HCT116 (cell line): ENCODE data around the gene HDGF. TPM values are rescaled to one million over a fixed set of nuclear protein-coding genes. Genes with fewer than 3 reads are reported as not detected.

Experiments used
- ATAC-seq: fragments of 200-7000 bp; cut with Tn5 transposase; 2 replicates; pipeline ENCODE4 v1.9.1; 2020; ENCODE audit warnings: mild to moderate bottlenecking, moderate library complexity
- BruUV-seq: library from RNA; stranded (reverse); fragments of 400-500 nt; replicated peaks from 2 replicates; lab custom pipeline; 2021; lab: Mats Ljungman, UMichigan
- CTCF ChIA-PET: fragments of 300-600 bp; sonication (Branson Sonifier 250); formaldehyde crosslinking; loops from one replicate; lab custom pipeline; 2021; ENCODE audit warnings: antibody characterized with exemption; lab: Charles Lee
- POLR2A ChIA-PET: fragments of 300-600, 350-600 bp; sonication (Branson Sonifier 250); formaldehyde crosslinking; loops from one replicate; lab custom pipeline; 2021; ENCODE audit warnings: antibody characterized with exemption; lab: Charles Lee
- RAD21 ChIA-PET, 2 experiments: fragments of 300-600 bp; sonication (Branson Sonifier 250); formaldehyde crosslinking; loops; one replicate each; lab custom pipeline; 2023; ENCODE audit warnings: low total read pairs in 2 of 2; ENCODE audit not compliant: uncharacterized antibody in 2 of 2, unreplicated experiment in 2 of 2, low non-redundant PET in 1 of 2; lab: Charles Lee
- DNase-seq: peaks from one replicate; pipeline ENCODE4 v3.0.0-alpha.2; 2010; ENCODE audit warnings: low read depth, low spot score
- H2AFZ ChIP-seq: fragments of 200-600 bp; shearing (Covaris generic), sonication (generic); 2 replicates; pipeline ENCODE4 v1.6.1; 2017; ENCODE audit warnings: low read depth, mixed run types, mixed read lengths, antibody characterized with exemption, low read length; ENCODE audit not compliant: poor library complexity, severe bottlenecking
- H3K27ac ChIP-seq: 2 replicates; pipeline ENCODE4 v1.5.1; 2012; ENCODE audit warnings: low read depth, low read length
- H3K27me3 ChIP-seq: fragments of 200-600 bp; sonication (generic); 2 replicates; pipeline ENCODE4 v1.6.1; 2016; ENCODE audit warnings: mixed run types, low read length, mixed read lengths; ENCODE audit not compliant: insufficient read depth
- H3K36me3 ChIP-seq, 2 experiments: fragments of 200-500 bp in 1 of 2; fragments of 200-600 bp in 1 of 2; sonication (Bioruptor generic) in 1 of 2; sonication (generic) in 1 of 2; 2 replicates each; pipeline versions ENCODE4 v1.5.1 to v1.6.1; 2014 to 2016; ENCODE audit warnings: low read length in 2 of 2, inconsistent platforms in 1 of 2, mixed read lengths in 1 of 2, mixed run types in 1 of 2; ENCODE audit not compliant: insufficient read depth in 2 of 2, control insufficient read depth in 1 of 2
- H3K4me1 ChIP-seq, 2 experiments: fragments of 200-600 bp in 1 of 2; sonication (generic) in 1 of 2; 2 replicates each; pipeline versions ENCODE4 v1.5.1 to v1.6.1; 2012 to 2017; ENCODE audit warnings: low read length in 2 of 2, inconsistent platforms in 1 of 2, mild to moderate bottlenecking in 1 of 2, mixed read lengths in 1 of 2, mixed run types in 1 of 2, moderate library complexity in 1 of 2; ENCODE audit not compliant: insufficient read depth in 2 of 2, control insufficient read depth in 1 of 2
- H3K4me2 ChIP-seq: fragments of 200-600 bp; sonication (generic); 2 replicates; pipeline ENCODE4 v1.6.1; 2017; ENCODE audit warnings: mixed run types, low read length, mixed read lengths
- H3K4me3 ChIP-seq, 2 experiments: fragments of 200-600 bp in 1 of 2; sonication (generic) in 1 of 2; replicated peaks in 1 of 2; 2 replicates each; pipeline ENCODE4 v1.5.1; 2011 to 2016; ENCODE audit warnings: low read length in 2 of 2, control low read depth in 1 of 2, low read depth in 1 of 2, mild to moderate bottlenecking in 1 of 2, mixed read lengths in 1 of 2, mixed run types in 1 of 2
- H3K79me2 ChIP-seq: fragments of 200-600 bp; sonication (generic); 2 replicates; pipeline ENCODE4 v1.6.1; 2017; ENCODE audit warnings: mild to moderate bottlenecking, mixed run types, low read length, moderate library complexity, mixed read lengths; ENCODE audit not compliant: insufficient read depth
- H3K9ac ChIP-seq: fragments of 200-600 bp; sonication (generic); 2 replicates; pipeline ENCODE4 v1.6.1; 2016; ENCODE audit warnings: low read length, mixed read lengths
- H3K9me2 ChIP-seq: fragments of 200-600 bp; sonication (generic), shearing (Covaris generic); 2 replicates; pipeline ENCODE4 v1.6.1; 2017; ENCODE audit warnings: mixed run types, mild to moderate bottlenecking, moderate library complexity; ENCODE audit not compliant: insufficient read depth
- H3K9me3 ChIP-seq, 2 experiments: fragments of 200-500 bp in 1 of 2; fragments of 200-600 bp in 1 of 2; sonication (Bioruptor generic) in 1 of 2; sonication (generic) in 1 of 2; 2 replicates each; pipeline ENCODE4 v1.6.1; 2014 to 2017; ENCODE audit warnings: low read length in 2 of 2, mixed read lengths in 2 of 2, inconsistent platforms in 1 of 2, low read depth in 1 of 2, mild to moderate bottlenecking in 1 of 2, mixed run types in 1 of 2, moderate library complexity in 1 of 2; ENCODE audit not compliant: control insufficient read depth in 1 of 2, insufficient read depth in 1 of 2
- H4K20me1 ChIP-seq: fragments of 200-600 bp; sonication (generic), shearing (Covaris generic); 2 replicates; pipeline ENCODE4 v1.6.1; 2017; ENCODE audit warnings: mixed run types, mild to moderate bottlenecking, moderate library complexity; ENCODE audit not compliant: insufficient read depth
- CEBPB ChIP-seq: IDR thresholded peaks from 2 replicates; pipeline ENCODE4 v1.6.1; 2012; ENCODE audit warnings: low read depth
- EGR1 ChIP-seq: IDR thresholded peaks from 2 replicates; pipeline ENCODE4 v1.6.1; 2012; ENCODE audit warnings: low read depth
- EZH2 ChIP-seq: fragments of 200-600 bp; sonication (generic); IDR thresholded peaks from 2 replicates; pipeline ENCODE4 v1.6.1; 2017; ENCODE audit warnings: antibody characterized with exemption, mixed run types
- EZH2phosphoT487 ChIP-seq: fragments of 200-600 bp; IDR thresholded peaks from 2 replicates; pipeline ENCODE4 v1.6.1; 2018; ENCODE audit warnings: antibody characterized with exemption, borderline replicate concordance
- JUND ChIP-seq: IDR thresholded peaks from 2 replicates; pipeline ENCODE4 v1.6.1; 2012
- MAX ChIP-seq: IDR thresholded peaks from 2 replicates; pipeline ENCODE4 v1.6.1; 2012
- POLR2A ChIP-seq: IDR thresholded peaks from 2 replicates; pipeline ENCODE4 v1.7.0; 2011; ENCODE audit warnings: borderline replicate concordance; ENCODE audit not compliant: insufficient read depth, insufficient read length; ENCODE audit errors: extremely low read depth
- POLR2AphosphoS5 ChIP-seq: IDR thresholded peaks from 2 replicates; pipeline ENCODE4 v1.6.1; 2011; ENCODE audit warnings: mild to moderate bottlenecking, low read depth, low read length, moderate library complexity
- RAD21 ChIP-seq: IDR thresholded peaks from 2 replicates; pipeline ENCODE4 v1.6.1; 2012; ENCODE audit warnings: low read depth, mild to moderate bottlenecking
- SP1 ChIP-seq: IDR thresholded peaks from 2 replicates; pipeline ENCODE4 v1.6.1; 2012; ENCODE audit warnings: low read depth
- SRF ChIP-seq: IDR thresholded peaks from 2 replicates; pipeline ENCODE4 v1.6.1; 2012; ENCODE audit warnings: low read depth
- TCF7L2 ChIP-seq: IDR thresholded peaks from 2 replicates; pipeline ENCODE4 v1.7.0; 2011; ENCODE audit warnings: borderline replicate concordance, inconsistent platforms; ENCODE audit not compliant: insufficient read depth, insufficient read length; ENCODE audit errors: extremely low read depth
- YY1 ChIP-seq: IDR thresholded peaks from 2 replicates; pipeline ENCODE4 v1.6.1; 2011; ENCODE audit warnings: low read length, low read depth, moderate library complexity, mild to moderate bottlenecking; ENCODE audit not compliant: insufficient replicate concordance; ENCODE audit errors: extremely low read depth
- ZFX ChIP-seq: fragments of 450-650 bp; IDR thresholded peaks from 2 replicates; pipeline ENCODE4 v1.6.1; 2017
- ZNF274 ChIP-seq: fragments of 200-500 bp; sonication (Bioruptor generic); IDR thresholded peaks from 2 replicates; pipeline ENCODE4 v1.6.1; 2014; ENCODE audit warnings: mild to moderate bottlenecking, low read depth, low read length, inconsistent platforms
- intact Hi-C: fragments of 100-400 bp; cut with micrococcal nuclease; formaldehyde crosslinking; loops from 2 replicates; pipeline ENCODE4 v1.10.0; 2022
- total RNA-seq: library from RNA; stranded (reverse); gene quantifications from one replicate; pipeline ENCODE4 v1.2.1, GENCODE V29; 2021; ENCODE audit not compliant: unreplicated experiment
- TF ChIP-seq, protein P1 (sequence below): IDR thresholded peaks from 2 replicates; pipeline ENCODE4 v1.6.1; 2012

HDGF gene
- total RNA-seq, 1 experiment from 2014 or later: 304 TPM

GRCh38 chr1:156776942-156777341, 25.5 kb upstream of the HDGF start:
- no TSS peak for BruUV-seq
- DNase-seq: no peak
- intact Hi-C loops: no loop called here
- H3K4me2 ChIP-seq: no peak overlapping the region
- no peak for TF ChIP-seq EGR1
- TF ChIP-seq MAX: no peak
- no peak for TF ChIP-seq ZNF274
- TF ChIP-seq, all 23 proteins: peak for 0
- no peaks in the 10 kb centered on the region for H3K9me3 ChIP-seq
- ATAC-seq: no peak
- ChIA-PET CTCF (interaction anchor here (1.2 kb wide), 1 partner anchor 51 kb away, joined by 3 read pairs; no protein-coding TSS in a partner anchor), RAD21 (no interaction called here), POLR2A (interaction anchor here (1.1 kb wide), 1 partner anchor 10 kb away, joined by 3 read pairs; the partner anchor contains the start of gene PRCC)
- H2AFZ ChIP-seq: no peak overlapping the region
- H3K9me2 ChIP-seq: no peaks in the 10 kb centered on the region
- peaks cover 0 to 7% of the 10 kb centered on the region in 2 experiments; a peak in 1 of 4 replicates for H3K4me1 ChIP-seq
- no peak overlapping the region for H3K9ac ChIP-seq
- no peak overlapping the region for H3K27ac ChIP-seq
- H3K27me3 ChIP-seq: no peaks in the 10 kb centered on the region
- no peak overlapping the region for H3K4me3 ChIP-seq
- no peaks in the 10 kb centered on the region for H4K20me1 ChIP-seq
- peaks cover 6 to 7% of the 10 kb centered on the region in 2 experiments; a peak in 2 of 4 replicates for H3K36me3 ChIP-seq
- peaks cover 95% of the 10 kb centered on the region for H3K79me2 ChIP-seq

DNA sequence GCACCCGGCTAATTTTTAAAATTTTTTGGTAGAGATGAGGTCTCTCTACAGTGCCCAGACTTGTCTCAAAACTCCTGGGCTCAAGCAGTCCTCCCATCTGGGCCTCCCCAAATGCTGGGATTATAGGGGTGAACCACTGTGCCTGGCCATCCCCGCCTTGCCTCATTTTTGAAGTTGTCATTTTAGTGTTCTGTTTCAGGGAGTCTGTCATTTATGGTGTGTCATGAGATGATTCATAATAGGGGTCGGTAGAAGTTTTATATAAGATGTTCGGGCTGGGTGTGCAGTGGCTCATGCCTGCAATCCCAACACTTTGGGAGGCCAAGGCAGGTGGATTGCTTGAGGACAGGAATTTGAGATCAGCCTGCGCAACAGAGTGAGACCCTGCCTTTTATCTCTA, 24.3 kb upstream of the HDGF start:
- H3K36me3 ChIP-seq: peaks cover 5 to 13% of the 10 kb centered on the region in 2 experiments; a peak in 2 of 4 replicates
- no TSS peak for BruUV-seq
- POLR2A ChIA-PET: no interaction called here

More for the DNA sequence above, 24.3 kb upstream of the HDGF start:
- Histone ChIP-seq H2AFZ (no peak overlapping the region), H3K27ac (no peak overlapping the region), H3K27me3 (no peaks in the 10 kb centered on the region), H3K9me3 (no peaks in the 10 kb centered on the region), H3K9me2 (no peaks in the 10 kb centered on the region), H3K4me2 (no peak overlapping the region), H3K79me2 (peaks cover 95% of the 10 kb centered on the region), H4K20me1 (no peaks in the 10 kb centered on the region), H3K4me1 (0 out of 4 replicates have a peak, but pooled peaks cover 0 to 3% of the 10 kb centered on the region in 2 experiments), H3K4me3 (no peak overlapping the region), H3K9ac (no peak overlapping the region)
- RAD21 ChIA-PET: interaction anchor here in 1 of 2 experiments (0.7 kb wide), 1 partner anchor 35 kb away, joined by 3 read pairs; the partner anchor contains the start of gene MRPL24
- DNase-seq: no peak
- CTCF ChIA-PET: no interaction called here
- intact Hi-C loops: no loop called here
- ATAC-seq: no peak
- TF ChIP-seq EZH2phosphoT487: no peak
- TF ChIP-seq POLR2AphosphoS5: no peak
- TF ChIP-seq EGR1: no peak
- TF ChIP-seq, protein P1, sequence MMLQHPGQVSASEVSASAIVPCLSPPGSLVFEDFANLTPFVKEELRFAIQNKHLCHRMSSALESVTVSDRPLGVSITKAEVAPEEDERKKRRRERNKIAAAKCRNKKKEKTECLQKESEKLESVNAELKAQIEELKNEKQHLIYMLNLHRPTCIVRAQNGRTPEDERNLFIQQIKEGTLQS: no peak
- no peak for TF ChIP-seq RAD21
- TF ChIP-seq ZFX: no peak
- TF ChIP-seq SP1: no peak
- no peak for TF ChIP-seq SRF
- no peak for TF ChIP-seq JUND
- no peak for TF ChIP-seq CEBPB
- no peak for TF ChIP-seq POLR2A
- TF ChIP-seq TCF7L2: no peak
- TF ChIP-seq YY1: no peak
- TF ChIP-seq EZH2: no peak
